T-helper 2 cell treated with Interferon-gamma antibody and Interleukin-4, amounts not matched to agents 5 μg/mL and 100 μg/mL, for 36 hours (primary cell): ENCODE measurements around the gene GARRE1.
"Not testable (repeated sequence)": the region's sequence is repeated elsewhere in the genome, so short reads cannot be mapped to it uniquely, and the experiment has no call there.

Experiments used
- DNase-seq: peaks from one replicate; pipeline ENCODE4 v3.0.0; 2021; ENCODE audit warnings: low spot score
- H3K27ac Mint-ChIP-seq: one replicate; pipeline ENCODE4 v1.8.0; 2021; ENCODE audit warnings: mild to moderate bottlenecking, mixed read lengths
- H3K27me3 Mint-ChIP-seq: one replicate; pipeline ENCODE4 v1.8.0; 2021; ENCODE audit warnings: low read depth, mixed read lengths
- H3K36me3 Mint-ChIP-seq: one replicate; pipeline ENCODE4 v1.8.0; 2021; ENCODE audit warnings: low read depth, mixed read lengths
- H3K4me1 Mint-ChIP-seq: one replicate; pipeline ENCODE4 v1.8.0; 2021; ENCODE audit warnings: low read depth, mixed read lengths
- H3K4me3 Mint-ChIP-seq: one replicate; pipeline ENCODE4 v1.8.0; 2022; ENCODE audit warnings: mild to moderate bottlenecking, moderate library complexity, mixed read lengths
- H3K9me3 Mint-ChIP-seq: one replicate; pipeline ENCODE4 v1.8.0; 2021; ENCODE audit warnings: mixed read lengths

GARRE1 gene

DNA sequence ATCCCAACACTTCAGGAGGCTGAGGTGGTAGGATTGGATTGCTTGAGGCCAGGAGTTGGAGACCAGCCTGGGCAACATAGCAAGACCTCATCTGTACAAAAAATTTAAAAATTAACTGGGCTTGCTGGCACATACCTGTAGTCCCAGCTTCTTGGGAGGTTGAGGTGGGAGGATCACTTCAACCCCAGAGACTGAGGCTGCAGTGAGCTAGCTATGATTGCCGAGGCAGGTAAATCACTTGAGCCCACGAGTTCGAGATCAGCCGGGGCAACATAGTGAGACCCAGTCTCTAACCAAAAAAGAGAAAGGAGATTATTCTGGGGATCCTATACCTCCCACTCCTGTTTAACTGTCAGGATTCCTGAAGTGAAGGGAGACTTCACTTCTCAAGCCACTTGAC, 16.4 kb upstream of the GARRE1 start:
- H3K27ac Mint-ChIP-seq: no peak overlapping the region
- no peaks in the 10 kb centered on the region for H3K27me3 Mint-ChIP-seq
- no peak overlapping the region for H3K4me3 Mint-ChIP-seq
- H3K4me1 Mint-ChIP-seq: peaks cover 4% of the 10 kb centered on the region
- peaks cover 8% of the 10 kb centered on the region for H3K36me3 Mint-ChIP-seq
- DNase-seq: no peak
- H3K9me3 Mint-ChIP-seq: no peaks in the 10 kb centered on the region

DNA sequence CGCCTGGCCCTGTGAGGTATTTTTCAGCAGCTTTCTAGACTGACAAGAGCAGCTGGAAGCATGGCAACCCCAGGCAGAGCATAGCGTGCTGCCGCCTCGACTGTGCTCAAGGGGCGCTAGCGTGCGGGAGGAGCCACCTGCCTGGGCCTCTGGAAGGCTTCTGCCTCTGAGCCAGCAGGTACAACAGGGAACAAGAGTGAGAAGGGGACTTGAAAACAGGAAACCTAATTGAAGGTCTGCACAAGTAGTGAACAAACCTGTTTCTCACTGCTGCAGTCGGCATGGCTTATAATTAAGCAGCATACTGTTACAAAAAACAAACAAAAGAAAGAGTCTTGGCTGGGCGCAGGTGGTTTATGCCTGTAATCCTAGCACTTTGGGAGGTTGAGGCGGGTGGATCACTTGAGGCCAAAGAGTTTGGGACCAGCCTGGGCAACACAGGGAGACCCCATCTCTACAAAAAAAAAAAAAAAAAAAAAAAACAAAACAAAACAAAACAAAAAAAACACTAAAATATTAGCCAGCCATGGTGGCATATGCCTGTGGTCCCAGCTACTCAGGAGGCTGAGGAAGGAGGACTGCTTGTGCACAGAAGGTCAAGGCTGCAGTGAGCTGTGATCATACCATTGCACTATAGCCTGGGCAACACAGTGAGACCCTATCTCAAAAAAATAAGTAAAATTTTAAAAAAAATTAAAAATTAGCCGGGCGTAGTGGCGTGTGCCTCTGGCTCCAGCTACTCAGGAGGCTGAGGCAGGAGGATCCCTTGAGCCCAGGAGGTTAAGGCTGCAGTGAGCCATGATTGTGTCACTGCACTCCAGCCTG, 12.6 kb upstream of the GARRE1 start:
- peaks cover 2% of the 10 kb centered on the region for H3K36me3 Mint-ChIP-seq
- no peak for DNase-seq
- no peak overlapping the region for H3K4me3 Mint-ChIP-seq
- no peaks in the 10 kb centered on the region for H3K9me3 Mint-ChIP-seq
- no peaks in the 10 kb centered on the region for H3K4me1 Mint-ChIP-seq
- H3K27me3 Mint-ChIP-seq: no peaks in the 10 kb centered on the region
- no peak overlapping the region for H3K27ac Mint-ChIP-seq

DNA sequence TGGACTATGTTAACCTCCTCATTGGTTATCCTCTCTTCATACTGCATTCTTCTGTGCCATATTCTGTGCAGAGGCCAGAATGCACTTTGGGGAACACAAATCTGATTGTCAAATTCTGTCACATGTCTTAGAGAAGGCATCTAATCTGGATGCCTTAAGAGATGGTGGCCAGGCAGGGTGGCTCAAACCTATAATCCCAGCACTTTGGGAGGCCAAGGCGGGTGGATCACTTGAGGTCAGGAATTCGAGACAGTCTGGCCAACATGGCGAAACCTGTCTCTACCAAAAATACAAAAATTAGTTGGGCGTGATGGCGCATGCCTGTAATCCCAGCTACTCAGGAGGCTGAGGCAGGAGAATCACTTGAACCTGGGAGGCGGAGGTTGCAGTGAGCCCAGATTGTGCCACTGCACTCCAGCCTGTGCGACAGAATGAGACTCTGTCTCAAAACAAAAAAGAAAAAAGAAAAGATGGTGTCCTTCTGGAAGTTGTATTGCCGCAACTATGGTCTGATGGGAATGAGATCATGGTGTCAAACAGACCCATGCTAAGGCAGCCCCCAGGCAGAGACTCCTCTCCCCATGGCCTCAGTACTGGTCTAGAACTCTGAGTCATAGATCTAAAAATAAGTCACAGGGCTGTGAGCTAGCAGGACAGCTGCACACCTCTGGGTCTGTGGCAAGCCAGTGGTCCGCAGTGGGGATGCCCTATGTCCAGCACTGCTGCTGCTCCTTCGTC, 11.0 kb upstream of the GARRE1 start:
- not testable (repeated sequence) for H3K36me3 Mint-ChIP-seq, H3K9me3 Mint-ChIP-seq, H3K4me3 Mint-ChIP-seq, H3K27ac Mint-ChIP-seq, DNase-seq, H3K27me3 Mint-ChIP-seq, H3K4me1 Mint-ChIP-seq

DNA sequence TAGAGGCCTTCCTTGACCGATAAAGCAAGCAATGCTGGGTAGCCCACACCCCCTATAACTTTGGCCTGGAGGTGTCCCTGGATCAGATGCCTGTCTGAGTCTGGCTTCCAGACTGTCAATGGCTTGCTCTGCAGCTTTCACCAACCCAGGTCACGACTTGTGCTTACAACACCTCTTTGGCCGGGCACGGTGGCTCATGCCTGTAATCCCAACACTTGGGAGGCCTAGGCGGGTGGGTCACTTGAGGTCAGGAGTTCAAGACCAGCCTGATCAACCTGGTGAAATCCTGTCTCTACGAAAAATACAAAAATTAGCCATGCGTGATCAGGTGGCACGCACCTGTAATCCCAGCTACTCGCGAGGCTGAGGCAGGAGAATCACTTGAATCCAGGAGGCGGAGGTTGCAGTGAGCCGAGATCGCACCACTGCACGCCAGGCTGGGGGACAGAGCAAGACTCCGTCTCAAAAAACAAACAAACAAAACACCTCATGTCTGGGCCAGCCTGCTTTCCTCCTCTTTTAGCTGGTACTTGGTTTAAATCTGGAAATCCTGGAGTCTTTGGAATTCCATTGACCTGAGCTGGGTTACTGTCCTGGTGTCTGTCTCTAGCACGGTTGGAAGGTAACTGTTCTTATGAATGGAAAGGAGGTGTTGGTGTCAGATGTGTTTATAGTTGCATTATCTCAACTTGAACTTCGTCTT, 10.3 kb upstream of the GARRE1 start:
- Mint-ChIP-seq H3K4me1 (no peaks in the 10 kb centered on the region), H3K4me3 (no peak overlapping the region), H3K27ac (no peak overlapping the region), H3K9me3 (no peaks in the 10 kb centered on the region), H3K36me3 (no peaks in the 10 kb centered on the region), H3K27me3 (no peaks in the 10 kb centered on the region)
- DNase-seq: no peak

DNA sequence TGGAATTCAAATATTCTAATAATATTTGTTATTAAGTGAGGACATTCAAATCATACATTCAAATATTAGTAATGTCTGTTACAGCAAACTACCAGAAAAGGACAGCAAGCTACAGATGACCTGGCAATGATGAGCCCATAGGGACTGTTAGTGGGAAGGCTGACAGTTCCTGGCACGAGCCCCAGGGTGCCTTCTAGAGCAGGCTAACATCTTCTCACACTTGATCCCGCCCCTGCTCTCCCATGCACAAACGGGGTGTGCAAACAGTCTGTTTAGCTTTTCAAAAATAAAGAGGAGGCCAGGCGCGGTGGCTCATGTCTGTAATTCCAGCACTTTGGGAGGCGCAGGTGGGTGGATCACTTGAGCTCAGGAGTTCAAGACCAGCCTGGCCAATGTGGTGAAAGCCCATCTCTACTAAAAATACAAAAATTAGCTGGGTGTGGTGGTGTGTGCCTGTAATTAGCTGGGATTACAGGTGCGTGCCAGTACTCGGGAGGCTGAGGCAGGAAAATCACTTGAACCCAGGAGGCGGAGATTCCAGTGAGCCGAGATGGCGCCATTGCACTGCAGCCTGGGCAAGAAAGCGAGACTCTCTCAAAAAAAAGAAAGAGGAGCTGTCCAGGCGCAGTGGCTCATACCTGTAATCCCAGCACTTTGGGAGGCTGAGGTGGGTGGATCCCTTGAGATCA, 9.6 kb upstream of the GARRE1 start:
- no peaks in the 10 kb centered on the region for H3K4me1 Mint-ChIP-seq
- no peaks in the 10 kb centered on the region for H3K36me3 Mint-ChIP-seq
- no peak overlapping the region for H3K4me3 Mint-ChIP-seq
- DNase-seq: no peak
- H3K27ac Mint-ChIP-seq: no peak overlapping the region
- no peaks in the 10 kb centered on the region for H3K9me3 Mint-ChIP-seq
- no peaks in the 10 kb centered on the region for H3K27me3 Mint-ChIP-seq

DNA sequence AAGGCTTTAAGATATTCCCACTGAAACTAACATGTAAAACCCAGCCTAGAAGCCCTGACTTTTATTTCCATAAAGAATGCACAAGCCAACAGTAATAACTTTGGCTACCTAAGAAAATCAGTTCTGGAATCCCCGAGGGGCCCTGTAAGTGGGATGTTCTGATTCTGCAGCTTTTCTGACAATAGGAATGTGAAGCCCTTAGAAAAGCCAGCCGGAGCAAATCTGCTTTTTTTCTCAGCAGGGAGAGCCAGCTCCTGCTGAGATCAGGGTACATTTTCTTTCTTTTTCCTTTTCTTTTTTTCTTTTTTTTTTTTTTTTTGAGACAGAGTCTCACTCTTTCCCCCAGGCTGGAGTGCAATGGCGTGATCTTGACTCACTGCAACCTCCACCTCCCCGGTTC, 8.0 kb upstream of the GARRE1 start:
- Mint-ChIP-seq H3K9me3 (no peaks in the 10 kb centered on the region), H3K27me3 (no peaks in the 10 kb centered on the region), H3K4me3 (no peak overlapping the region), H3K27ac (no peak overlapping the region), H3K4me1 (no peaks in the 10 kb centered on the region), H3K36me3 (no peaks in the 10 kb centered on the region)
- no peak for DNase-seq

DNA sequence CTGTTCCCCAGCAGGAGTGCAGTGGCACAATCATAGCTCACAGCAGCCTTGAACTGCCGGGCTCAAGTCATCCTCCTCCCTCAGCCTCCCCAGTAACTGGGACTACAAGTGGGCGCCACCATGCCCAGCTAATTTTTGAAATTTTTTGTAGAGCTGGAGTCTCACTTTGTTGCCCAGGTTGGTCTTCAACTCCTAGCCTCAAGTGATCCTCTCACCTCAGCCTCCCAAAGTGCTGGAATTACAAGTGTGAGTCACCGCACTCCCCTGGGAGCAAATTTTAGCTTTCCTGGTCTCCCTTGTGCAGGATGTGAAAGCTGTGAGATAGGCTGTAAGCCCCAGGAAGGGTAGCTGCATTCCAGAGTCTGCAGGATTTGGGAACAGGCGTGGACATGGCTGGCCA, 5.4 kb upstream of the GARRE1 start:
- Mint-ChIP-seq H3K27ac (no peak overlapping the region), H3K9me3 (no peaks in the 10 kb centered on the region), H3K36me3 (no peaks in the 10 kb centered on the region), H3K27me3 (no peaks in the 10 kb centered on the region), H3K4me3 (no peak overlapping the region), H3K4me1 (peaks cover 3% of the 10 kb centered on the region)
- DNase-seq: no peak

DNA sequence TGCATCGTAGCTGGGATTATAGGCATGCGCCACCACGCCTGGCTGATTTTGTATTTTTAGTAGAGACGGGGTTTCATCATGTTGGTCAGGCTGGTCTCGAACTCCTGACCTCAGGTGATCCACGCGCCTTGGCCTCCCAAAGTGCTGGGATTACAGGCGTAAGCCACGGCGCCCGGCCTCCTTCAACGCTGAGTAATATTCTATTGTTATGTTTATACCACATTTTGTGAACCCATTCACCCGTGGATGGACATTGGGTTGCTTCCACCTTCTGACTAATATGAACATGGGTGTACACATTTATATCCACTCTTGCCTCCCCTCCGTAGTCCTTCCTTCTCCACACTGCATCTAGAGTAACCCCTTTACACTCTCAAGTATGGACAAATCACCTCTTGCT, 1.2 kb upstream of the GARRE1 start:
- H3K36me3 Mint-ChIP-seq, H3K27ac Mint-ChIP-seq, DNase-seq, H3K9me3 Mint-ChIP-seq, H3K4me1 Mint-ChIP-seq, H3K27me3 Mint-ChIP-seq: not testable (repeated sequence)
- H3K4me3 Mint-ChIP-seq: peak overlapping the region; percentile 98

DNA sequence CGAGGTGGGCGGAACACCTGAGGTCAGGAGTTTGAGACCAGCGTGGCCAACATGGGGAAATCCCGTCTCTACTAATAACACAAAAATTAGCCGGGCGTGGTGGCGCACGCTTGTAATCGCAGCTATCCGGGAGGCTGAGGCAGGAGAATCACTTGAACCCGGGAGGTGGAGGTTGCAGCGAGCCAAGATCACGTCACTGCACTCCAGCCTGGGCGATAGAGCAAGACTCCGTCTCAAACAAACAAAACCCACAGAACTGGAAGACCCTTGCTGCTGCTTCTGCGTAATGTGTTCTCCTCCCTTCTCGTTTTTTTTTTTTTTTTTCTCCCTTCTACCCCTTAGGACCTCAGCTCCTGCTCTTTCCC, 691 bp upstream of the GARRE1 start:
- H3K27me3 Mint-ChIP-seq, H3K4me1 Mint-ChIP-seq, H3K9me3 Mint-ChIP-seq, DNase-seq, H3K36me3 Mint-ChIP-seq: not testable (repeated sequence)
- Mint-ChIP-seq H3K27ac (peak overlapping the region; percentile 96), H3K4me3 (peak overlapping the region; percentile 98)

DNA sequence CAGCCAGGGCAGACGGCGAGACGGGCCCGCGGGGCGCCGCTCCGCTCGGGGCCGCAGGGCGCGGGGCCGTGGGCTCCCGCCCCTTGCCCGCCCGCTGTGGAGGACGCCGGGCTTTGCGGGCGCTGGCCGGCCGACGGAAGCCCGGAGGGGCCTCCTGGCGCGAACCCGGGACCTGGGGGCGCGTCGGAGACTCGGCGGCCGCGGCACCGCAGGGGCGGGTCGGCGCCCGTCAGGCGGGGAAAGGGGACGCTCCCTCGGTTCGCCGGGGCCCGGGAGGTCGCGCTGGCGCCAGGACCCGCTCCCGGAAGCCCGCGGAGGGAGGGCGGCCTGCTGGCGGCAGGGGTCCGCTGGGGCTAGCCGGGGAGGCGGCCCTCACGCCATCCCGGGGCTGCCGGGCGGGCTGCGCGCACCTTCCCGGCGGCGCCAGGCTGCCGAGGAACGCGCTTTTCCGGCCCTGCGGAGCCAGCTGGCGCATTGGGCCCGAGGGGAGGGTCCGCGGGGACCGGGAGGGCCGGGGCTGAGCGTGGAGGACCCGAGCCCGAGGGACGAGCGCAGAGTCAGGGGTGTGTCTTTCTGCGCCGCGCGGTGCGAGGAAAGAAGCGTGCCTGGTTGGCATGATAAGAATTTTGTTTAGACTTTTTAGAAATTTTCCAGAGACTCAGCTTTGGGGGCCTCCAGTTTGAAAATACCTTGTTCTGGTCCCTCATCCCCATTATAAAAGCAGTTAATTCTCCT, 511 bp downstream of the GARRE1 start:
- Mint-ChIP-seq H3K27ac (peak overlapping the region; percentile 63), H3K36me3 (no peaks in the 10 kb centered on the region), H3K4me3 (peak overlapping the region; percentile 72), H3K4me1 (peaks cover 9% of the 10 kb centered on the region), H3K27me3 (peaks cover 8% of the 10 kb centered on the region), H3K9me3 (no peaks in the 10 kb centered on the region)
- DNase-seq: peak; percentile 29

DNA sequence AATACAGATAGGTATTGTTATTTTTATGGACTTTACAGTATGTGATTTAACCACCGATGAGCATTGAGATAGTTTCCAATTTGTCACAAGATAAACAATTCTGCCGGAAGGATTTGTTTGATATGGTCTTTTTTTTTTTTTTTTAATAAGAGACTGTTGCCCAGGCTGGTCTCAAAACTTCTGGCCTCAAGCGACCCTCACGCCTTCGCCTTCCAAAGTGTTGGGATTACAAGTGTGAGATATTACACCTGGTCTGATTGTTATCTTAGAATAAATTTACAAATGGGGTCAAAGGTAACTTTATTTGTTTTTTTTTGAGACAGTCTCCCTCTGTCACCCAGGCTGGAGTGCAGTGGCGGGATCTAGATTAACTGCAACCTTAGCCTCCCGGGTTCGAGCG, 1.2 kb downstream of the GARRE1 start:
- H3K36me3 Mint-ChIP-seq: no peaks in the 10 kb centered on the region
- H3K27me3 Mint-ChIP-seq: peaks cover 8% of the 10 kb centered on the region
- H3K9me3 Mint-ChIP-seq: no peaks in the 10 kb centered on the region
- DNase-seq: no peak
- peak overlapping the region; percentile 63 for H3K27ac Mint-ChIP-seq
- H3K4me1 Mint-ChIP-seq: peaks cover 9% of the 10 kb centered on the region
- H3K4me3 Mint-ChIP-seq: peak overlapping the region; percentile 72

DNA sequence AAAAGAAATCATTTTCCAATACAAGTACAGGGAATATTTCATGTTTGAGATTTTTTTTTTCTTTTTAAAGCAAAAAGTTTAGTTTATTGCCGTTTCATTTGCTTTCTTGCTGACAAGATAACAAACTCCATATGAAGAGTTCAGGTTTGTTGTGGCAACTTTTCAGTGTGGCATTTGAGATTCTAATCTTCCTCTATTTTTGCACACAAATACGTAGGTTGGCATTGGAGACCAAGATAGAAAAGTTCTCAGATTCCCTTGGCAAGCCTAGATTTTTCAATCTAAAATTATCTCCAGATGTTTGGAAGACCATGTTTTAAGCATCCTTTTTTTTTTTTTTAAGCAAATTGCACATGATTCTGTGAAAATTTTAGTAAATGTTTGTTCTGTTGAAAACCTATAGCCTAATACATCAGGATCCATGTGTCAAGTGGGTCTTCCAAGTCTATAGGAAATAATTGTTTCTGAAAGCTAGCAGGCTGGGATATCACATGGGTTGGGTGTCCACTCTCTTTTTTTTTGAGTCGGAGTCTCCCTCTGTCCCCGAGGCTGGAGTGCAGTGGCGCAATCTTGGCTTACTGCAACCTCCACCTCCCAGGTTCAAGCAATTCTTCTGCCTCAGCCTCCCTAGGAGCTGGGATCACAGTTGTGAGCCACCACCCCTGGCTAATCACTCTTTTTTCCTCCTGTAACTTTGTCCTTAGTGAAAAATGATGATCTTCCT, 2.6 kb downstream of the GARRE1 start:
- H3K9me3 Mint-ChIP-seq: no peaks in the 10 kb centered on the region
- no peak overlapping the region for H3K27ac Mint-ChIP-seq
- no peak for DNase-seq
- H3K27me3 Mint-ChIP-seq: peaks cover 8% of the 10 kb centered on the region
- H3K4me3 Mint-ChIP-seq: no peak overlapping the region
- no peaks in the 10 kb centered on the region for H3K36me3 Mint-ChIP-seq
- peaks cover 9% of the 10 kb centered on the region for H3K4me1 Mint-ChIP-seq

DNA sequence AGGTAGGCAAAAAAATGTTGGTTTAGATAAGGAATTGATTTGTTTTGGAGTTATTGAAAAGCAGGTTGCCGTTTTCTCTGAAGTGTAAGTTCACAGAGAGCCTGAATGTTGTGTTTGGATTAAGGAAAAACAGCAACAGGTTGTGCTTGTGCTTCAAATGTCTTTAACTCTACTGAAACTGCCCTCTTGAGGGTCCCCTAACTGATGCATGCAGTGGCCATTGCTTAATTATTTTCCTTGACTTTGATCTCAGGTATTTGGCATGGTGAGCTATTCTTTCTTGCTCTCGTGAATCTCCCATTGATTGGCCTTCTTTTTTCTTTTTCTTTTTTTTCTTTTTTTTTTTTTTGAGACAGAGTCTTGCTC, 3.2 kb downstream of the GARRE1 start:
- H3K27me3 Mint-ChIP-seq: peaks cover 8% of the 10 kb centered on the region
- H3K27ac Mint-ChIP-seq: no peak overlapping the region
- no peaks in the 10 kb centered on the region for H3K9me3 Mint-ChIP-seq
- no peak for DNase-seq
- H3K36me3 Mint-ChIP-seq: no peaks in the 10 kb centered on the region
- H3K4me1 Mint-ChIP-seq: peaks cover 9% of the 10 kb centered on the region
- no peak overlapping the region for H3K4me3 Mint-ChIP-seq
